H1 (cell line): ENCODE measurements around the gene TGFB3. TPM values are rescaled to one million over a fixed set of nuclear protein-coding genes. Genes with fewer than 3 reads are reported as not detected.

Experiments used
- BRCA1 ChIP-seq: IDR thresholded peaks from 2 replicates; pipeline ENCODE4 v1.6.1; 2012; ENCODE audit warnings: low read depth, low read length, improper control_type of control experiment
- CHD7 ChIP-seq: fragments of 300-600 bp; sonication (generic); IDR thresholded peaks from 2 replicates; pipeline ENCODE4 v1.7.1; 2012; ENCODE audit warnings: low read length, moderate library complexity, mild to moderate bottlenecking, inconsistent platforms; ENCODE audit not compliant: insufficient replicate concordance
- E2F6 ChIP-seq: IDR thresholded peaks from 2 replicates; pipeline ENCODE4 v1.6.1; 2012; ENCODE audit warnings: inconsistent platforms
- GTF2F1 ChIP-seq: IDR thresholded peaks from 2 replicates; pipeline ENCODE4 v1.6.1; 2012; ENCODE audit warnings: low read depth, low read length, improper control_type of control experiment, borderline replicate concordance
- POU5F1 ChIP-seq: IDR thresholded peaks from 2 replicates; pipeline ENCODE4 v1.6.1; 2011; ENCODE audit warnings: low read depth, mild to moderate bottlenecking, low read length, moderate library complexity
- RBBP5 ChIP-seq: IDR thresholded peaks from 2 replicates; pipeline ENCODE4 v1.7.1; 2012; ENCODE audit warnings: low read depth, mild to moderate bottlenecking, inconsistent platforms, low read length, moderate library complexity, borderline replicate concordance
- SIRT6 ChIP-seq: IDR thresholded peaks from one replicate; pipeline ENCODE4 v1.7.1; 2012; ENCODE audit warnings: low read length, inconsistent platforms
- TCF12 ChIP-seq: IDR thresholded peaks from 2 replicates; pipeline ENCODE4 v1.6.1; 2011; ENCODE audit warnings: low read depth, mild to moderate bottlenecking, low read length
- TEAD4 ChIP-seq: IDR thresholded peaks from 2 replicates; pipeline ENCODE4 v1.6.1; 2012; ENCODE audit warnings: low read depth, low read length, inconsistent platforms, mixed read lengths
- ZNF274 ChIP-seq: IDR thresholded peaks from 2 replicates; pipeline ENCODE4 v1.7.0; 2012; ENCODE audit warnings: low read length, borderline replicate concordance; ENCODE audit errors: extremely low read depth
- polyA plus RNA-seq, 7 experiments: library from polyadenylated mRNA; depleted of rRNA in 3 of 7; stranded (reverse) in 5 of 7; unstranded in 2 of 7; fragments of >200 nt in 5 of 7; fragments of 200-250 nt in 2 of 7; gene quantifications; 1 replicate in 5 of 7; 2 replicates in 1 of 7; 4 replicates in 1 of 7; pipeline versions ENCODE4 v1.2.1 to v1.2.3, GENCODE V29; 2011 to 2013; ENCODE audit warnings: missing spikeins in 2 of 7, mixed read lengths in 2 of 7
- total RNA-seq: library from RNA; stranded (reverse); fragmentation: NEBNext Ultra II Directional; extraction: Animal tissue kit (Norgen Biotek cat#: 25700); gene quantifications from 2 replicates; pipeline ENCODE4 v1.2.1, GENCODE V29; 2021

The TGFB3 gene
- total and polyA plus RNA-seq, 2 of the 8 experiments (the other 6 are each of a cell fraction or from before 2014, with no cell fraction given), result 0.65 to 0.86 TPM

- TF ChIP-seq CHD7 (no peak), BRCA1 (no peak), POU5F1 (no peak), E2F6 (no peak), ZNF274 (no peak), TEAD4 (no peak), SIRT6 (no peak), GTF2F1 (no peak), RBBP5 (no peak), TCF12 (no peak)
- TF ChIP-seq, all 59 proteins: peak for 0
These were observed 8.5 kb upstream of the TGFB3 start (continued) for GRCh38 chr14:75990297-75990696.
